SK-N-SH treated with all-trans-retinoic acid at 6 μM for 48 hours (cell line): ENCODE data around the gene SAMD15.

Experiments
- ATAC-seq: fragments of 200-7000 bp; cut with Tn5 transposase; 3 replicates; pipeline ENCODE4 v1.9.1; 2020; ENCODE audit warnings: mild to moderate bottlenecking, moderate library complexity
- ARNTL ChIP-seq: fragments of 450-650 bp; formaldehyde crosslinking; IDR thresholded peaks from 2 replicates; pipeline ENCODE4 v1.5.0; 2020; ENCODE audit warnings: low read depth, mild to moderate bottlenecking, moderate library complexity, borderline replicate concordance
- BACH2 ChIP-seq: fragments of 250-450 bp; sonication (Bioruptor Pico); IDR thresholded peaks from 2 replicates; pipeline ENCODE4 v1.9.0; 2021; ENCODE audit warnings: mild to moderate bottlenecking, borderline replicate concordance
- CSDC2 ChIP-seq: fragments of 250-450 bp; sonication (Bioruptor Pico); IDR thresholded peaks from 2 replicates; pipeline ENCODE4 v1.5.0; 2020; ENCODE audit warnings: mild to moderate bottlenecking, moderate library complexity
- ESRRG ChIP-seq: fragments of 250-450 bp; sonication (Bioruptor Pico); IDR thresholded peaks from 2 replicates; pipeline ENCODE4 v1.6.1; 2021; ENCODE audit warnings: mild to moderate bottlenecking
- GLIS3 ChIP-seq: fragments of 250-450 bp; sonication (Bioruptor Pico); IDR thresholded peaks from 2 replicates; pipeline ENCODE4 v1.5.0; 2020; ENCODE audit warnings: mild to moderate bottlenecking, moderate library complexity
- ISL1 ChIP-seq: fragments of 250-450 bp; sonication (Bioruptor Pico); IDR thresholded peaks from 2 replicates; pipeline ENCODE4 v2.1.2; 2022; ENCODE audit warnings: mild to moderate bottlenecking, moderate library complexity
- PPARA ChIP-seq: fragments of 250-450 bp; sonication (Bioruptor Pico); IDR thresholded peaks from 2 replicates; pipeline ENCODE4 v1.5.0; 2020; ENCODE audit warnings: mild to moderate bottlenecking, borderline replicate concordance
- RARB ChIP-seq: fragments of 250-450 bp; sonication (Bioruptor Pico); IDR thresholded peaks from 2 replicates; pipeline ENCODE4 v1.8.0; 2021; ENCODE audit warnings: mild to moderate bottlenecking, moderate library complexity
- SNAI2 ChIP-seq: fragments of 250-450 bp; sonication (Bioruptor Pico); IDR thresholded peaks from 2 replicates; pipeline ENCODE4 v1.5.0; 2020; ENCODE audit warnings: mild to moderate bottlenecking, moderate library complexity
- TCF4 ChIP-seq: fragments of 250-450 bp; sonication (Bioruptor Pico); IDR thresholded peaks from 2 replicates; pipeline ENCODE4 v1.8.0; 2021; ENCODE audit warnings: mild to moderate bottlenecking, moderate library complexity, borderline replicate concordance
- TOX ChIP-seq: fragments of 250-450 bp; sonication (Bioruptor Pico); IDR thresholded peaks from 2 replicates; pipeline ENCODE4 v1.8.0; 2021; ENCODE audit warnings: mild to moderate bottlenecking, moderate library complexity, borderline replicate concordance
- ZC3H10 ChIP-seq: fragments of 250-450 bp; sonication (Bioruptor Pico); IDR thresholded peaks from 2 replicates; pipeline ENCODE4 v1.5.1; 2021; ENCODE audit warnings: mild to moderate bottlenecking, moderate library complexity
- ZFP3 ChIP-seq: fragments of 250-450 bp; sonication (Bioruptor Pico); IDR thresholded peaks from 2 replicates; pipeline ENCODE4 v1.5.0; 2020; ENCODE audit warnings: mild to moderate bottlenecking, moderate library complexity
- ZFP30 ChIP-seq: fragments of 450-650 bp; formaldehyde crosslinking; IDR thresholded peaks from 2 replicates; pipeline ENCODE4 v1.5.0; 2022; ENCODE audit warnings: mild to moderate bottlenecking, moderate library complexity
- ZNF565 ChIP-seq: fragments of 450-650 bp; formaldehyde crosslinking; conservative IDR thresholded peaks from 2 replicates; pipeline ENCODE4 v1.5.0; 2020; ENCODE audit warnings: low read depth, mild to moderate bottlenecking, moderate library complexity
- ZNF70 ChIP-seq: fragments of 450-650 bp; formaldehyde crosslinking; IDR thresholded peaks from 2 replicates; pipeline ENCODE4 v1.5.0; 2020; ENCODE audit warnings: mild to moderate bottlenecking, moderate library complexity
- ZNF8 ChIP-seq: fragments of 450-650 bp; formaldehyde crosslinking; IDR thresholded peaks from 2 replicates; pipeline ENCODE4 v1.5.0; 2020; ENCODE audit warnings: mild to moderate bottlenecking, moderate library complexity
- TF ChIP-seq, protein P1 (sequence below): fragments of 250-450 bp; sonication (Bioruptor Pico); IDR thresholded peaks from 2 replicates; pipeline ENCODE4 v1.5.1; 2020; ENCODE audit warnings: low read depth, mild to moderate bottlenecking, moderate library complexity
- TF ChIP-seq, protein P2 (sequence below): fragments of 250-450 bp; sonication (Bioruptor Pico); IDR thresholded peaks from 2 replicates; pipeline ENCODE4 v1.8.0; 2020; ENCODE audit warnings: mild to moderate bottlenecking, moderate library complexity, borderline replicate concordance
- TF ChIP-seq, protein P3 (sequence below): fragments of 250-450 bp; sonication (Bioruptor Pico); IDR thresholded peaks from 2 replicates; pipeline ENCODE4 v1.5.0; 2020; ENCODE audit warnings: mild to moderate bottlenecking, moderate library complexity
- TF ChIP-seq, protein P4 (sequence below): fragments of 250-450 bp; sonication (Bioruptor Pico); IDR thresholded peaks from 2 replicates; pipeline ENCODE4 v1.5.1; 2021; ENCODE audit warnings: mild to moderate bottlenecking, moderate library complexity
- TF ChIP-seq, protein P5 (sequence below): fragments of 250-450 bp; sonication (Bioruptor Pico); IDR thresholded peaks from 2 replicates; pipeline ENCODE4 v1.8.0; 2021; ENCODE audit warnings: low read depth, mild to moderate bottlenecking, moderate library complexity, borderline replicate concordance

SAMD15 gene

DNA sequence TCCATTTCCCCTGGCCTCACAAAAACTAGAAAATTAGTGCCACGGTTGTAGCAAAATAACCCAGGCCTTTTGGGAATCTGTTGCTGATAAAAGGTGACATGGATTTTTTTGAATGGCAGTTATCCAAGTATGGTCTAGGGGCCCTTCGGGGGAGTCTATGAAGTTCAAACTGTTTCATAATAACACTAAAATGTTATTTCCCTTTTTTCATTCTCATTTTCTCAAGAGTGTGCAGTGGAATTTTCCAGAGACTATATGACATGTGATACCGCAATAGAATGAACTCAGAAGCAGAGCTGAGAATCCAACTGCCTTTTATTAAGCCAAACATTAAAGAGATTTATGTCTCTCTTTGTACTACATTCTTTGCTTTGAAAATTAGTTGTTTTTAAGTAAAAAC, 29.4 kb upstream of the SAMD15 start:
- TF ChIP-seq TCF4 (CRISPR knock-in tag) (no peak), SNAI2 (CRISPR knock-in tag) (no peak), ZNF8 (no peak), GLIS3 (CRISPR knock-in tag) (no peak), ARNTL (CRISPR knock-in tag) (no peak), ZFP3 (CRISPR knock-in tag) (no peak), BACH2 (CRISPR knock-in tag) (no peak), ESRRG (CRISPR knock-in tag) (no peak), ZC3H10 (no peak), PPARA (CRISPR knock-in tag) (no peak), ISL1 (CRISPR knock-in tag) (no peak), RARB (CRISPR knock-in tag) (no peak), TOX (CRISPR knock-in tag) (no peak), ZNF70 (no peak), ZFP30 (CRISPR knock-in tag) (no peak)
- TF ChIP-seq, protein P1, sequence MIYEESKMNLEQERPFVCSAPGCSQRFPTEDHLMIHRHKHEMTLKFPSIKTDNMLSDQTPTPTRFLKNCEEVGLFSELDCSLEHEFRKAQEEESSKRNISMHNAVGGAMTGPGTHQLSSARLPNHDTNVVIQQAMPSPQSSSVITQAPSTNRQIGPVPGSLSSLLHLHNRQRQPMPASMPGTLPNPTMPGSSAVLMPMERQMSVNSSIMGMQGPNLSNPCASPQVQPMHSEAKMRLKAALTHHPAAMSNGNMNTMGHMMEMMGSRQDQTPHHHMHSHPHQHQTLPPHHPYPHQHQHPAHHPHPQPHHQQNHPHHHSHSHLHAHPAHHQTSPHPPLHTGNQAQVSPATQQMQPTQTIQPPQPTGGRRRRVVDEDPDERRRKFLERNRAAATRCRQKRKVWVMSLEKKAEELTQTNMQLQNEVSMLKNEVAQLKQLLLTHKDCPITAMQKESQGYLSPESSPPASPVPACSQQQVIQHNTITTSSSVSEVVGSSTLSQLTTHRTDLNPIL (CRISPR knock-in tag), result no peak
- TF ChIP-seq, protein P2, sequence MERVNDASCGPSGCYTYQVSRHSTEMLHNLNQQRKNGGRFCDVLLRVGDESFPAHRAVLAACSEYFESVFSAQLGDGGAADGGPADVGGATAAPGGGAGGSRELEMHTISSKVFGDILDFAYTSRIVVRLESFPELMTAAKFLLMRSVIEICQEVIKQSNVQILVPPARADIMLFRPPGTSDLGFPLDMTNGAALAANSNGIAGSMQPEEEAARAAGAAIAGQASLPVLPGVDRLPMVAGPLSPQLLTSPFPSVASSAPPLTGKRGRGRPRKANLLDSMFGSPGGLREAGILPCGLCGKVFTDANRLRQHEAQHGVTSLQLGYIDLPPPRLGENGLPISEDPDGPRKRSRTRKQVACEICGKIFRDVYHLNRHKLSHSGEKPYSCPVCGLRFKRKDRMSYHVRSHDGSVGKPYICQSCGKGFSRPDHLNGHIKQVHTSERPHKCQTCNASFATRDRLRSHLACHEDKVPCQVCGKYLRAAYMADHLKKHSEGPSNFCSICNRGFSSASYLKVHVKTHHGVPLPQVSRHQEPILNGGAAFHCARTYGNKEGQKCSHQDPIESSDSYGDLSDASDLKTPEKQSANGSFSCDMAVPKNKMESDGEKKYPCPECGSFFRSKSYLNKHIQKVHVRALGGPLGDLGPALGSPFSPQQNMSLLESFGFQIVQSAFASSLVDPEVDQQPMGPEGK (CRISPR knock-in tag), result no peak
- TF ChIP-seq, protein P3, sequence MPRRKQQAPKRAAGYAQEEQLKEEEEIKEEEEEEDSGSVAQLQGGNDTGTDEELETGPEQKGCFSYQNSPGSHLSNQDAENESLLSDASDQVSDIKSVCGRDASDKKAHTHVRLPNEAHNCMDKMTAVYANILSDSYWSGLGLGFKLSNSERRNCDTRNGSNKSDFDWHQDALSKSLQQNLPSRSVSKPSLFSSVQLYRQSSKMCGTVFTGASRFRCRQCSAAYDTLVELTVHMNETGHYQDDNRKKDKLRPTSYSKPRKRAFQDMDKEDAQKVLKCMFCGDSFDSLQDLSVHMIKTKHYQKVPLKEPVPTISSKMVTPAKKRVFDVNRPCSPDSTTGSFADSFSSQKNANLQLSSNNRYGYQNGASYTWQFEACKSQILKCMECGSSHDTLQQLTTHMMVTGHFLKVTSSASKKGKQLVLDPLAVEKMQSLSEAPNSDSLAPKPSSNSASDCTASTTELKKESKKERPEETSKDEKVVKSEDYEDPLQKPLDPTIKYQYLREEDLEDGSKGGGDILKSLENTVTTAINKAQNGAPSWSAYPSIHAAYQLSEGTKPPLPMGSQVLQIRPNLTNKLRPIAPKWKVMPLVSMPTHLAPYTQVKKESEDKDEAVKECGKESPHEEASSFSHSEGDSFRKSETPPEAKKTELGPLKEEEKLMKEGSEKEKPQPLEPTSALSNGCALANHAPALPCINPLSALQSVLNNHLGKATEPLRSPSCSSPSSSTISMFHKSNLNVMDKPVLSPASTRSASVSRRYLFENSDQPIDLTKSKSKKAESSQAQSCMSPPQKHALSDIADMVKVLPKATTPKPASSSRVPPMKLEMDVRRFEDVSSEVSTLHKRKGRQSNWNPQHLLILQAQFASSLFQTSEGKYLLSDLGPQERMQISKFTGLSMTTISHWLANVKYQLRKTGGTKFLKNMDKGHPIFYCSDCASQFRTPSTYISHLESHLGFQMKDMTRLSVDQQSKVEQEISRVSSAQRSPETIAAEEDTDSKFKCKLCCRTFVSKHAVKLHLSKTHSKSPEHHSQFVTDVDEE (CRISPR knock-in tag), result no peak
- TF ChIP-seq, protein P4, sequence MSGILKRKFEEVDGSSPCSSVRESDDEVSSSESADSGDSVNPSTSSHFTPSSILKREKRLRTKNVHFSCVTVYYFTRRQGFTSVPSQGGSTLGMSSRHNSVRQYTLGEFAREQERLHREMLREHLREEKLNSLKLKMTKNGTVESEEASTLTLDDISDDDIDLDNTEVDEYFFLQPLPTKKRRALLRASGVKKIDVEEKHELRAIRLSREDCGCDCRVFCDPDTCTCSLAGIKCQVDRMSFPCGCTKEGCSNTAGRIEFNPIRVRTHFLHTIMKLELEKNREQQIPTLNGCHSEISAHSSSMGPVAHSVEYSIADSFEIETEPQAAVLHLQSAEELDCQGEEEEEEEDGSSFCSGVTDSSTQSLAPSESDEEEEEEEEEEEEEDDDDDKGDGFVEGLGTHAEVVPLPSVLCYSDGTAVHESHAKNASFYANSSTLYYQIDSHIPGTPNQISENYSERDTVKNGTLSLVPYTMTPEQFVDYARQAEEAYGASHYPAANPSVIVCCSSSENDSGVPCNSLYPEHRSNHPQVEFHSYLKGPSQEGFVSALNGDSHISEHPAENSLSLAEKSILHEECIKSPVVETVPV (CRISPR knock-in tag), result no peak
- no peak for ATAC-seq

DNA sequence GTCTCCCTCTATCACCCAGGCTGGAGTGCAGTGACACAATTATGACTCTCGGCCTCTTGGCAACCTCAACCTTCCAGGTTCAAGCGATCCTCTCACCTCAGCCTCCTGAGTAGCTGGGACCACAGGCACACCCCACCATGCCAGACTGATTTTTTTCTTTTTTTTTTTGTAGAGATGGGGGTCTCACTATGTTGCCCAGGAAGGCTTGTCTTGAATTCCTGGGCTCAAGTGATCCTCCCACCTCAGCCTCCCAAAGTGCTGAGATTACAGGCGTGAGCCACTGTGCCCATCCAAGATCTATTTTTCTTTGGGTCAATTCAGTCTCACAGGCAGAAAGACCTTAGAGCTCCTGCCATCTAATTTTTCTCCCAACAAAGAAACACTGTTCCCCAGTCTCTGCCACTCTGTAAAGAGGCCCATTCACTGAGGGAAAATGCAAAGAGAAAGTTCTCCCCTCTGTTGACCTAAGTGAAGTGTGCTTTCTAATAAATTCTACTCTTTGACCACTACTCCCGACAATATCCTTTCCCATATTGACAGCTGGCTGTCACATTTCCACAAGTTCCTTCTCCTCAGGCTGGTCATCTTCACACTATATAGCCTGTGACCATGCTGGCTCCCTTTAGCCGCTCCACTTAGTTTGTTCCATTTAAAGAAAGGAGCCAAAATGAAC, 23.6 kb upstream of the SAMD15 start:
- no peak for TF ChIP-seq ZC3H10
- TF ChIP-seq, protein P5, sequence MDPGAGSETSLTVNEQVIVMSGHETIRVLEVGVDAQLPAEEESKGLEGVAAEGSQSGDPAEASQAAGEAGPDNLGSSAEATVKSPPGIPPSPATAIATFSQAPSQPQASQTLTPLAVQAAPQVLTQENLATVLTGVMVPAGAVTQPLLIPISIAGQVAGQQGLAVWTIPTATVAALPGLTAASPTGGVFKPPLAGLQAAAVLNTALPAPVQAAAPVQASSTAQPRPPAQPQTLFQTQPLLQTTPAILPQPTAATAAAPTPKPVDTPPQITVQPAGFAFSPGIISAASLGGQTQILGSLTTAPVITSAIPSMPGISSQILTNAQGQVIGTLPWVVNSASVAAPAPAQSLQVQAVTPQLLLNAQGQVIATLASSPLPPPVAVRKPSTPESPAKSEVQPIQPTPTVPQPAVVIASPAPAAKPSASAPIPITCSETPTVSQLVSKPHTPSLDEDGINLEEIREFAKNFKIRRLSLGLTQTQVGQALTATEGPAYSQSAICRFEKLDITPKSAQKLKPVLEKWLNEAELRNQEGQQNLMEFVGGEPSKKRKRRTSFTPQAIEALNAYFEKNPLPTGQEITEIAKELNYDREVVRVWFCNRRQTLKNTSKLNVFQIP (CRISPR knock-in tag), result no peak
- ATAC-seq, result no peak

DNA sequence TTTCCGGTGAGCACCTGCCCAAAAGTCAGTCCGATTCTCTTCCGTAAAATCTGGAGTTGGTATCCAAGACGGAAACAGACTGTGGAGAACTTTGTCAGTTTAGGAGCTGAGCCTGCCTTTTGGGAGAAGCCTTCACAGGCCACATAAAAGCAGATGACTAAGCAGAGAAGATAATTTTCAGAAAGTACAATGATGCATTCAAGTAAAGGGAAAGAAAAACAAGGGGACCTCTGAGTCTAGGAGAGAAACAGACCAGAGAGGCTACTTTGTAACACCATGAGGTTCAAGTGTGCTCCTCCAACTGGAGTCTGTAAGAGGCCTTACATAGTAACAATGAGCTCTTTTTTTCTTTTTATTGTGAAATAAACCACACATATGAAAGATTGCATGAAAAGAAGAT, 21.4 kb upstream of the SAMD15 start:
- no peak for ATAC-seq
- TF ChIP-seq TOX (CRISPR knock-in tag) (no peak), RARB (CRISPR knock-in tag) (no peak), ZNF70 (no peak), ISL1 (CRISPR knock-in tag) (no peak), ZFP3 (CRISPR knock-in tag) (no peak), ESRRG (CRISPR knock-in tag) (no peak), TCF4 (CRISPR knock-in tag) (no peak), ARNTL (CRISPR knock-in tag) (no peak), ZNF8 (no peak), CSDC2 (CRISPR knock-in tag) (no peak), ZFP30 (CRISPR knock-in tag) (no peak), SNAI2 (CRISPR knock-in tag) (no peak), ZC3H10 (no peak), ZNF565 (CRISPR knock-in tag) (no peak), GLIS3 (CRISPR knock-in tag) (no peak)
- TF ChIP-seq, protein P2 (CRISPR knock-in tag), result no peak
- TF ChIP-seq, protein P5 (CRISPR knock-in tag), result no peak
- TF ChIP-seq, protein P4 (CRISPR knock-in tag), result no peak
